NT2/D1 (cell line): Measurements from ENCODE around the gene SDSL.
A peak's percentile ranks its signal among the peaks of the same experiment; 100 is the strongest.

Experiments
- DNase-seq: peaks from one replicate; pipeline ENCODE4 v3.0.0-alpha.2; 2011; ENCODE audit warnings: low read depth, low spot score
- H3K27me3 ChIP-seq: 2 replicates; pipeline ENCODE4 v1.6.0; 2011; ENCODE audit warnings: mild to moderate bottlenecking; ENCODE audit not compliant: insufficient read length, insufficient read depth
- H3K36me3 ChIP-seq: 2 replicates; pipeline ENCODE4 v1.6.1; 2011; ENCODE audit warnings: mild to moderate bottlenecking, low read length, mixed read lengths; ENCODE audit not compliant: insufficient read depth, insufficient read length
- H3K4me1 ChIP-seq: 2 replicates; pipeline ENCODE4 v1.5.1; 2011; ENCODE audit not compliant: insufficient read depth, insufficient read length
- H3K4me3 ChIP-seq: 2 replicates; pipeline ENCODE4 v1.5.1; 2011; ENCODE audit warnings: low read depth; ENCODE audit not compliant: insufficient read length
- H3K9ac ChIP-seq: 2 replicates; pipeline ENCODE4 v1.6.0; 2011; ENCODE audit warnings: low read depth; ENCODE audit not compliant: insufficient read length
- H3K9me3 ChIP-seq: 2 replicates; pipeline ENCODE4 v1.5.1; 2011; ENCODE audit warnings: mild to moderate bottlenecking, low read length; ENCODE audit not compliant: insufficient read depth
- SUZ12 ChIP-seq: IDR thresholded peaks from 2 replicates; pipeline ENCODE4 v1.6.1; 2011; ENCODE audit not compliant: insufficient read length, insufficient read depth; ENCODE audit errors: extremely low read depth
- YY1 ChIP-seq: IDR thresholded peaks from 2 replicates; pipeline ENCODE4 v1.6.1; 2011; ENCODE audit not compliant: insufficient read length, insufficient read depth
- ZNF274 ChIP-seq: IDR thresholded peaks from 2 replicates; pipeline ENCODE4 v1.6.1; 2011; ENCODE audit warnings: mild to moderate bottlenecking, low read depth, low read length

The SDSL gene

GRCh38 chr12:113422886-113423669, 898 bp downstream of the SDSL start:
- H3K4me3 ChIP-seq = peak overlapping the region; percentile 65

GRCh38 chr12:113424456-113424855, 2.3 kb downstream of the SDSL start:
- Histone ChIP-seq H3K4me1 (no peaks in the 10 kb centered on the region), H3K36me3 (no peaks in the 10 kb centered on the region), H3K4me3 (no peak overlapping the region), H3K27me3 (no peaks in the 10 kb centered on the region), H3K9me3 (no peaks in the 10 kb centered on the region), H3K9ac (no peak overlapping the region)
- DNase-seq = no peak
- TF ChIP-seq SUZ12 (no peak), YY1 (no peak), ZNF274 (no peak)

More at GRCh38 chr12:113422886-113423669, 898 bp downstream of the SDSL start:
- H3K36me3 ChIP-seq = no peaks in the 10 kb centered on the region
- H3K9ac ChIP-seq = peak overlapping the region; percentile 92
- H3K9me3 ChIP-seq = no peaks in the 10 kb centered on the region
- no peaks in the 10 kb centered on the region for H3K4me1 ChIP-seq
- no peaks in the 10 kb centered on the region for H3K27me3 ChIP-seq
- DNase-seq = no peak
- TF ChIP-seq YY1 (no peak), ZNF274 (no peak), SUZ12 (no peak)

GRCh38 chr12:113424915-113425823, 3.0 kb downstream of the SDSL start:
- no peaks in the 10 kb centered on the region for H3K27me3 ChIP-seq
- H3K36me3 ChIP-seq = no peaks in the 10 kb centered on the region
- H3K4me3 ChIP-seq = no peak overlapping the region
- DNase-seq = peak; percentile 58
- no peaks in the 10 kb centered on the region for H3K4me1 ChIP-seq
- peak overlapping the region; percentile 37 for H3K9ac ChIP-seq
- H3K9me3 ChIP-seq = peaks cover 2% of the 10 kb centered on the region; the same call in 1 of the 2 replicates
- no peak for TF ChIP-seq ZNF274
- TF ChIP-seq YY1 = no peak
- no peak for TF ChIP-seq SUZ12

GRCh38 chr12:113425960-113426453, 3.8 kb downstream of the SDSL start:
- no peaks in the 10 kb centered on the region for H3K4me1 ChIP-seq
- H3K9me3 ChIP-seq = peaks cover 5% of the 10 kb centered on the region; the same call in 1 of the 2 replicates
- peak overlapping the region; percentile 37 for H3K9ac ChIP-seq
- H3K36me3 ChIP-seq = no peaks in the 10 kb centered on the region
- TF ChIP-seq YY1 (no peak), SUZ12 (no peak), ZNF274 (no peak)
- no peaks in the 10 kb centered on the region for H3K27me3 ChIP-seq
- peak; percentile 42 for DNase-seq
- H3K4me3 ChIP-seq = no peak overlapping the region

- Histone ChIP-seq H3K9ac (no peak overlapping the region), H3K36me3 (no peaks in the 10 kb centered on the region), H3K9me3 (peaks cover 5% of the 10 kb centered on the region; the same call in 1 of the 2 replicates), H3K27me3 (no peaks in the 10 kb centered on the region), H3K4me1 (no peaks in the 10 kb centered on the region), H3K4me3 (no peak overlapping the region)
- no peak for DNase-seq
- TF ChIP-seq SUZ12 (no peak), YY1 (no peak), ZNF274 (no peak)
Observed at GRCh38 chr12:113427882-113428281, 5.7 kb downstream of the SDSL start.

GRCh38 chr12:113428482-113428881, 6.3 kb downstream of the SDSL start:
- TF ChIP-seq SUZ12 = no peak
- no peak for TF ChIP-seq YY1
- TF ChIP-seq ZNF274 = no peak
- H3K9me3 ChIP-seq = peaks cover 5% of the 10 kb centered on the region; the same call in 1 of the 2 replicates
- H3K36me3 ChIP-seq = no peaks in the 10 kb centered on the region
- H3K27me3 ChIP-seq = no peaks in the 10 kb centered on the region
- DNase-seq = no peak
- H3K9ac ChIP-seq = no peak overlapping the region
- no peaks in the 10 kb centered on the region for H3K4me1 ChIP-seq
- H3K4me3 ChIP-seq = no peak overlapping the region
